ENCODE measurements around the gene OPCML.

OPCML gene

GRCh38 chr11:133399855-133400625 is 132.3 kb downstream of the OPCML start:
- no peak overlapping the region for H3K4me3 ChIP-seq (replicated peaks; ENCODE audit: low read depth, low read length)
- DNase-seq (ENCODE audit: low read depth), result no peak
- TF ChIP-seq CTCF (IDR thresholded peaks at IDR 0.05; ENCODE audit: low read length, missing control alignments), result no peak

GRCh38 chr11:133399294-133399693 is 133.0 kb downstream of the OPCML start:
- no peak overlapping the region for H3K4me3 ChIP-seq (replicated peaks; ENCODE audit: low read depth, low read length)
- DNase-seq (ENCODE audit: low read depth), result no peak
- no peak for TF ChIP-seq CTCF (IDR thresholded peaks at IDR 0.05; ENCODE audit: low read length, missing control alignments)

GRCh38 chr11:133390803-133391202 is 141.5 kb downstream of the OPCML start:
- no peak for DNase-seq (ENCODE audit: low read depth)
- TF ChIP-seq CTCF (IDR thresholded peaks at IDR 0.05; ENCODE audit: low read length, missing control alignments), result no peak
- H3K4me3 ChIP-seq (replicated peaks; ENCODE audit: low read depth, low read length), result no peak overlapping the region

GRCh38 chr11:133388975-133389568 is 143.2 kb downstream of the OPCML start:
- DNase-seq (ENCODE audit: low read depth), result no peak
- TF ChIP-seq CTCF (IDR thresholded peaks at IDR 0.05; ENCODE audit: low read length, missing control alignments), result no peak
- H3K4me3 ChIP-seq (replicated peaks; ENCODE audit: low read depth, low read length), result no peak overlapping the region

GRCh38 chr11:133388260-133388659 is 144.0 kb downstream of the OPCML start:
- no peak overlapping the region for H3K4me3 ChIP-seq (replicated peaks; ENCODE audit: low read depth, low read length)
- no peak for DNase-seq (ENCODE audit: low read depth)
- TF ChIP-seq CTCF (IDR thresholded peaks at IDR 0.05; ENCODE audit: low read length, missing control alignments), result no peak

- no peak for DNase-seq (ENCODE audit: low read depth)
- no peak overlapping the region for H3K4me3 ChIP-seq (replicated peaks; ENCODE audit: low read depth, low read length)
- TF ChIP-seq CTCF (IDR thresholded peaks at IDR 0.05; ENCODE audit: low read length, missing control alignments), result no peak
These were observed 145.4 kb downstream of the OPCML start for GRCh38 chr11:133386852-133387251.

GRCh38 chr11:133386262-133386661 is 146.0 kb downstream of the OPCML start:
- DNase-seq (ENCODE audit: low read depth), result no peak
- no peak overlapping the region for H3K4me3 ChIP-seq (replicated peaks; ENCODE audit: low read depth, low read length)
- no peak for TF ChIP-seq CTCF (IDR thresholded peaks at IDR 0.05; ENCODE audit: low read length, missing control alignments)
